ENCODE data around the gene IFNG-AS1.
A peak's percentile ranks its signal among the peaks of the same experiment; 100 is the strongest.

IFNG-AS1 gene

GRCh38 chr12:68040450-68041075 is 51.3 kb downstream of the IFNG-AS1 start:
- peak; percentile 14 for DNase-seq

DNA sequence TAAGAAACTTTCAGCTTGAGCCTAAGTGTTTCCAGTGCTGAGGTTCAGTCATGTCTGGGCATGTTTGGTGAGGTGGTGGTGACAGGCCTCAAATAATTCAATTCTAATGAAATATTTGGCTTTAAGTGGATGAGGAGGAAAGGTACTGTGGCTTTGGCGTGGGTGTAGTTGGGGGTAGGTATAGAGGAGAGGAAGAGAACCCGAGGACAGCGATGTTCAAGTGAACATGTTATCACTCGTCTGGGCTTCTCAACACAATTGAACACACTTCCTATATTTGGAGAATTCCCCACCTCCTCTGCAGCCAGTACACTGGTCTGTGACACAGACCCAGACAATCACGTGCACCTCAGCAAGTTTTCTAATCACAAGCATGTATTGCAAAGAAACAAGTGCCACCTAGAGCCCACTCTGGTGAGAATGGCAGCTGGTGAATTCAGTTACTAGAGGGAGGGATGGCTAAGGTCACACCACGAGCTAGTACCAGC is 53.0 kb downstream of the IFNG-AS1 start:
- no peak for DNase-seq

DNA sequence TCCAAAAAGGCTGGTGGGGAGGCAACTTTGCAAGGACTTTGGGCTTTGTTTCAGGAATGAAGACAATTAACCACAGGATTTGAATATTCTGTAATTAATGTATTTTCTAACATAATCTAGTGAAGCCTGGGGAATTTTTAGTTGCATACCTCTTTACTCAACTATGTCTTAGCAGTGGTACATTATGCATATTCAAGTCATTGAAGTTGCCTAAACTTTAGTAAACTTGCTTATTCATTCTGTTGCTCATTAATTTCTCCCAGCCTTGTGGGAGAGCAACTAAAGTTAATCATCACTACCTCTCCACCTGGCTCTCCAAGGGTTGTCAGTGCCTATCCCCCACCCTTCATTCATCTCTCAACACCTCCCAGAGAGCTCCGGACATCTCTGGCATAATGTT is 54.2 kb downstream of the IFNG-AS1 start:
- no peak for DNase-seq

DNA sequence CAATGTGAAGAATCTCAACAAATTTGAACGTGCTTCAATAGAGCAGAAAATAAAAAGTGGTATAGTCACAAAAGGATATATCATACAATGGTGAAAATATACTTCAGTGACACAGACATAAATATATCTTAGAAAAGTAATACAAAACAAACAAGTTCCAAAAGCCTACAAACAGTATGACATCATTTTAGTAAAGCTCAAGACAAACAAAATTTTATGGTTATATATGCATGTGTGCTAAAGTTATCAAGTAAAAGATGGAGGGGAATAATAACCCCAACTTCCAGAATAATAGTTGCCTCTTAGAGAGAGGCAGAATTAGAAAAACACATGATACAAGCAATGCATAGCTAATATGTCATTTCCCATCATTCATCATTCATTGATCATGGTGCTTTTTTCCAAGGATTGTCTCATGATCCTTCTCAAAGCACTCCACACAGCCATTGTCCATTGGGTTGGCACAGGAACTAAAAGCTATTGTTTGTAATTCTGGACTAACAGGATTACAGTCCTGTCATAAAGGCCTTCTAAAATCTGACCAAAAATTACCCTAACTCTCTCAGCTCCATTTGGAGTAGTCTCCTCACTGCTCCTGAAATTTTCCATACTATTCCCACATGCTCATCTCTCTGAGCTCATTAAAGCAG is 59.5 kb downstream of the IFNG-AS1 start:
- no peak for DNase-seq

DNA sequence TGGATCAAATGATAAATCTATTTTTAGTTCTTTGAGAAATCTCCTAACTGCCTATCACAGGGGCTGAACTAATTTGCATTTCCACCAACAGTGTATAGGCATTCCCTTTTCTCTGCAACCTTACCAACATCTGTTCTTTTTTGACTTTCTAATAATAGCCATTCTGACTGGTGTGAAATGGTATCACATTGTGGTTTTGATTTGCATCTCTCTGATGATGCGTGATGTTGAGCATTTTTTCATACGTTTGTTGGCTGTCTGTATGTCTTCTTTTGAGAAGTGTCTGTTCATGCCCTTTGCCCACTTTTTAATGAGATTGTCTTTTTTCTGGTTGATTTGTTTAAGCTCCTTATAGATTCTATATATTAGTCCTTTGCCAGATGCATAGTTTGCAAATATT is 67.1 kb downstream of the IFNG-AS1 start:
- DNase-seq: no peak

DNA sequence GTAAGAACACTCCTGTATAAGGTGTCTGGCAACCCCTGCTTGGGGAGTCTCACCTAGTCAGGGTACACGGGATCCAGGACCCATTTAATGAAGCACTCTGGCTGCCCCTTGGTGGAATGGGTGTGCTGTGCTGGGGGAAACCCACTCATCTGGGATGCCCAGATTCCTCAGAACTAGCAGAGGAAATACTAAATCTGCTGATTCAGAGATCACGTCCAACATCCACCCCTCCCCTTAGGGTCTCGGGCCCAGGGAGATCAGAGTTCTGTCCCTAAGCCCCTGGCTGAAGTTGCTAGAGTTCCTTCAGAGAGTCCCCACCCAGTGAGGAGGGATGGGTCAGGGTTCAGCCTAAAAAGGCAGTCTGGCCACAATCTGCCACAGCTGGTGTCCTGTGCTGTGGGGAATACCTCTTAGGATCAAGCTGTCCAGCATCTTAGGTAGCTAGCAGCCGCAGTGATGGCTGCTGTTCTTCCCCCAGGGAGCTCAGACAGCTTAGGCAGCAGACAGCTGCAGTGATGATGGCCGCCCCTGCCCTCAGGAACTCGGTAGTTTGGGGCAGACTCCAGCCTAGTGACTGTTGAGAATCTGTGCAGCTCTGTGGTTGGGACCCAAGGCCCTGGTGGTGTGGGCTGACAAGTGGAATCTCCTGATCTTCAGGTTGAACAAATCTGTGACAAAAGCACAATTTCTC is 74.8 kb downstream of the IFNG-AS1 start:
- DNase-seq: no peak

DNA sequence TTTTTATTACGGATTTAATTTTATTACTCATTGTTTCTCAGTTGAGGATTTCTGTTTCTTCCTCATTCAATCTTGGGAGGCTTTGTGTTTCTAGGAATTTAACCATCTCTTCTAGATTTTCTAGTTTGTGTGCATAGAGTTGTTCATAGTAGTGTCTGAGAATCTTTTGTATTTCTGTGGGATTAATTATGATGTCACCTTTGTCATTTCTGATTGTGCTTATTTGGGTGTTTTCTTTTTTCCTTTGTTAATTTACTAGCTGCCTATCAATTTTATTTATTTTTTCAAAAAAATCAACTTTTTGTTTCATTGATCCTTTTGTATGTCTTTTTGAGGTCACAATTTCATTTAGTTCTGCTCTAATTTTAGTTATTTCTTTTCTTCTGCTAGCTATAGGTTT is 75.9 kb downstream of the IFNG-AS1 start:
- DNase-seq: no peak

DNA sequence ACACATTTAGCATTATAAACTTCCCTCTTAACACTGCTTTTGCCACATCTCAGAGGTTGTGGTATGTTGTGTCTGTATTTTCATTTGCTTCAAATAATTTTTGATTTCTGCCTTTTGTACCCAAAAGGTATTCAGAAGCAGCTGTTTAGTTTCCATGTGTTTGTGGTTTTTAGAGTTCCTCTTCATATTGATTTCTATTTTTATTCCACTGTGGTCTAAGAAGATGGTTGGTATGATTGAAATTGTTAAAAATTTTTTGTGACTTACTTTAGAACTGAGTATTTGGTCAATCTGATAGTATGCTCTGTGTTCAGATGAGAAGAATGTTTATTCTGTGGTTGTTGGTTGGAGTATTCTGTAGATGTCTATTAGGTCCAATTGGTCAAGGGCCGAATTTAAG is 76.4 kb downstream of the IFNG-AS1 start:
- DNase-seq: no peak

DNA sequence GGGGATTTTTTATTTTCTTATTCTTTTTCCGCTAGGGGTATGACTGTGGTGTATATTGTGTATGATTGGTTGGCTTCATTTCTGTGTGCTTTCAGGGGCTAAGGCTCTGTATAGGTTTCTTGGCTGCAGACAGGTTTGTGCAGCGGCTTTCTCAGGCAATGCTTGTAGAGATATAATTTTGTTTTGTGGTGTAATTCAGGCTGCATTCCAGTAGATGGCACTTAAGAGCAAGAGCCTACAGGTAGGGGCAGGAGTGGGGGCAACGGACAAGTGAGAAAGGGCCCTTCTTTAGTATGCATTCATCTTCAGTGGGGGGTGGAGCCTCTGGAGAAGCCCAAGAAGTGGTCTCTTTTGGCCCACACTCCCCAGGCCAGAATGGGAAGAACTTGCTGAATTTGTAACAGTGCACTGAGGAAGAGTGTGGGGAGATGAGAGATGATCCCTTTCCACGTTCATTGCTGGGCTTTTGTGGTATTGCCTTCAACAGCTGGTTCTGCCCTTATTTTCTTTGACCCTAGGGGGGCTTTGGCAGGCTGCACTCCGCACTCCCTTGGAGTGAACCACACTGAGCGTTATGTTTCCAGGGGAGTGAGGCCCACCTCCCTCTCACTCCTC is 78.6 kb downstream of the IFNG-AS1 start:
- DNase-seq: no peak

DNA sequence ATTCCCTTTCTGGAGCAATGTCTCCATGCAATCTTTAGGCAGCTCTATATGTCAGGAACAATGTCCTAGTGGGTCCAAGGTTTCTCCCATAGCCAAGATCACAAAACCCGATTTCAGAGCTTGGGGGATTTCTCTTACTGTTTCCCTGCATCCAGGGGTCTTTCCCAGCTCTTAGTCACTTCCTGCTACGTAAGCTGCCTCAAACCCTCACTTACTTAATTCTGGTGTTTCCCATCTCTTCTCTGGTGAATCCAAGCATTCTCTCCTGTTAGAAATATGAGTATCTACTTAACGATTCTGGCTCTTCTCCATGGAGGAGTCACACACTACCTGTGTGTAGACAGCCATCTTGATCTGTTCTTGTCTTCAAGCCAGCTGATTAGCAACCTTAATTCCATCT is 80.0 kb downstream of the IFNG-AS1 start:
- DNase-seq: no peak

Data from NCI-H524 treated with DMSO at 0.1 percent for 48 hours (cell line).